Measurements from ENCODE around the gene ZNF483.

Gene ZNF483

DNA sequence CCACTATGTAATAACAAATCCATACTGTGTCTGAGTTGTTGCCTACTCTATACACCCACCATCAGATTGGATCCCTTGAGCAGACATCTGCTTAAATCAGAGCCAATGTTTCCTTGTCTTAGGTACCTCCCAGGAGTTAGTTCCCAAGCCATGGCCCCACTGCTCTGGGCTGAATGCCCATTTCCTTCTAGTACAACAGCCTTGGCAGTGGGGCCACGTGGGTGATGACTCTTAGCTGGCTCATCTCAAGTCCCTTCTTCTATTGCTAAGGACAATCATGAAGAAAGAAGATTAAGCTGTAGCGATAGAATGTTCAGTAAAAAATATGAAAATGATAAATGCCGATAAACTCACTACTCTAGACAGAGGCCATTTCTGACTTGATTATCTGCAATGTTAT lies 57.9 kb downstream of the ZNF483 start:
- H3K4me3 ChIP-seq (ENCODE audit: low read length) = no peak overlapping the region
- no peak for TF ChIP-seq ZNF274 (IDR thresholded peaks at IDR 0.05; ENCODE audit: low read depth, low read length)

DNA sequence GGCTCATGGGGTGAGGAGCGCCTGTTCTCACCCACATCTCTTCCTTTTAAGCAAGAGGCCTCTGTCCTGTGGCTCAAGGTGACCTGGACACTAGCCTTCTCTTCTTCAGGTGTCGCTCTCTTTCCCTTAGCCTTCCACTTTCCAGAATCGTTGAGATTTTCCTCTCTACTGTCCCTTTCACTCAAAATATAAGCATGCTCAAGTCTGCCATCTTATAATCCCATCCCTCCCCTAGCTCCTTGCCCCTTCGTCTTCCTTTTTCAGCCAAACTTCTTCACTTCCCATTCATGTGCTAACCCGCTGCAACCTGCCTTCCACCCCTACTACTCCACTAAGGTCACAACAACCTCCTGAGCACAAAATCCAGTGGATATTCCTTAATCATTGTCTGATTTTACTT lies 61.4 kb downstream of the ZNF483 start:
- no peak for TF ChIP-seq ZNF274 (IDR thresholded peaks at IDR 0.05; ENCODE audit: low read depth, low read length)
- H3K4me3 ChIP-seq (ENCODE audit: low read length) = no peak overlapping the region

DNA sequence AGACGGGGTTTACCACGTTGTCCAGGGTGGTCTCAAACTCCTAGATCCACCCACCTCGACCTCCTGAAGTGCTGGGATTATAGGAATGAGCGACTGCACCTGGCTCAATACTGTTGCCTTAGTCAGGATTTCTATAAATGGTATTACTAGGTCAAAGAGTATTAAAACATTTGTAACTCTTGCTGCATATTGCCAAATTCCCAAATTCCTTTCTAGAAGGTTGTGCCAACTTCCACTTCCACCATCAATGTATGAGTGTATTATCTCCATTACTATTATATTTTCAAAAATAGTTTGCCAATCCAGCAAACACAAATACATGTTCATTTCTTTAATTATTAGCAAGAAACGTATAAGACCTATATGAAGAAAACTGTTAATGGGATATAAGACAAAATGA lies 63.9 kb downstream of the ZNF483 start:
- no peak for TF ChIP-seq ZNF274 (IDR thresholded peaks at IDR 0.05; ENCODE audit: low read depth, low read length)

DNA sequence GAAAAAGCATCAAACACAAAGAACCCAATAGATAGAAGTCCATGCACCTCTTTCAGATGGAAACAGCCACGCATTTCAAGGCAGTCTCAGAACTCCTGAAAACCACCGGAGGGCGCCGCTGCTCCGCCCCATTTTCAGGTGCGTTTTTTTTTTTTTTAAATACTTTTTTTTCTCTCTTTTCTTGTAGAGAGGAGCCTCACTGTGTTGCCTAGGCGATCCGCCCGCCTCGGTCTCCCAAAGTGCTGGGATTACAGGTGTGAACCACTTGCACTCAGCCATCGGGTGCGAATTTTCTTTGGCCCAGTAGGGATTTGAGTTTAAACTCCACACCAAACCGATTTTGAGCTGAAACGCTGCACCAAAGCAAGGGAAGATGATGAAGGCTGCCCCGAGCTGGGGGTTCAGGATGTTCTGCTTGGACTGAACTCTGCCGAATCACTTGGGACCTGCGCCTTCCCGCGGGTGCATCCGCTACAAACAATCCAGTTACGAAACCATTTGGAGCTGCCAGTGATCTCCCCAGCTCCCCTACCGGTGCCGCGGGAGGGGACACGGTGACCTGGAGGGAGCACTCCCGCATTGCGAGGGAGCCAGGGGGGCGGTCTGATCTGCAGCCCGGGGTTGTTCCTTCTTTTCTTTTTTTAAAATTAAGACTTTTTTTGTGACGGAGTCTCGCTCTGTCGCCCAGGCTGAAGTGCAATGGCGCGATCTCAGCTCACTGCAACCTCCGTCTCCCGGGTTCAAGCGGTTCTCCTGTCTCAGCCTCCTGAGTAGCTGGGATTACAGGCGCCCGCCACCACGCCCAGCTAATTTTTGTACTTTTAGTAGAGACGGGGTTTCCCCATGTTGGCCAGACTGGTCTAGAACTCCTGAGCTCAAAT lies 73.1 kb downstream of the ZNF483 start:
- no peak for TF ChIP-seq ZNF274 (IDR thresholded peaks at IDR 0.05; ENCODE audit: low read depth, low read length)
- H3K4me3 ChIP-seq (ENCODE audit: low read length) = peak overlapping the region; percentile 62; the same call in 1 of the 2 replicates

More for the DNA sequence above, 63.9 kb downstream of the ZNF483 start:
- no peak overlapping the region for H3K4me3 ChIP-seq (ENCODE audit: low read length)

DNA sequence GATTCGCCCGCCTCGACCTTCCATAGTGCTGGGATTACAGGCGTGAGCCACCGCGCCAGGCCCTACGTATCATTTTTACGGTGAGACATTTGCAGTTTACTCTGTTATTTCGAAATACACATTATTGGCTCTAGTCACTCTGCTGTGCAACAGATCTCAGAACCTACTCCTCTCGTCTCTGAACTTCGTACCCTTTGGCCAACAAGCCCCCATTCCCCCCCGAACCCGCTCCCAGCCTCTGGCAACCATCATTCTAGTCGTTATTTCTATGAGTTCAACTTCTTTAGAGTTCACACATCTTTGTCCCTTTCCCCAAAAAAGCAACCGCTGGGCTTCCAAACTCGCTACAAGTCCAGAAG lies 73.7 kb downstream of the ZNF483 start:
- H3K4me3 ChIP-seq (ENCODE audit: low read length) = peak overlapping the region; percentile 62; the same call in 1 of the 2 replicates
- TF ChIP-seq ZNF274 (IDR thresholded peaks at IDR 0.05; ENCODE audit: low read depth, low read length) = no peak

DNA sequence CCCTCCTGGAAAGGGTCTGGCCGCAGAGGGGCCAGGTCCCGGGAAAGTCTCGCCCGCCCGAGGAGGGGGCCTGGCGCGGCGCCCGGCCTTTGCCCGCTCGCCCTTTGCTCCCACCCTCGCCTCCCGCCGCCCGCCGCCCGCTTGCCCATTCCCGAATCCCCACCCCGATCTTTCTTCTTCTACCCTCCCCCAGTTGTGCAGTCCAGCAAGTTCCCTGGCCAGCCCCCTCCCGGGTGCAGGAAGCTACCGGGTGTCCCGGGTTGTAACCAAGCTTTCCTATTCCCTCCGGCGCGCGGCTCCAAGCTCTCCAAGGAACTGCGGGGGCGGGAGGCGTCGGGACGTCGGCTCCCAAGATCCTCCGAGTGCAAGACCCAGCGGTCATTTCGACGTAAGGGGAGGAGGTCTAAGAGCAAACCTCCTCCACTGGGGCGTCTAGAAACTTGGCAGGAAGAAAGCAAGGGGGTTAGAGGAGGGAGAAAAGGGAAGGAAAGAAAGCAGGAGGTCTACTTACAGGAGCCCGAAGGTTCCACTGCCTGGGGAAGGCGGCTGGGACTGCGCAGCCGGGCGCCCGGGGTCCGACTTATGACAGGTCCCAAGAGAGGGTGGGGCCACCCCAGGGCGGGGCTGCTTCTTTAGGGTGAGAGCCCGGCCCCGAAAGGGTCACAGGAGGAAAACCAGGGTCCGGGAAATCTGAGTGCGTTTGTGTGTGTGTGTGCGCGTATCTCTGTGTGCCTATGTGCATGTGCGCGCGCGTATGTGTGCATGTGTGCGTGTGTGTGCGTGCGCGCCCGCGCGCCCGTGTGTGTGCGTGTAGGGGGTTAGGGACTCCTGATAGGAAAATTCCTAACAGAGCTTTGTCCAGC lies 74.3 kb downstream of the ZNF483 start, which contains the start of gene PTGR1:
Gene PTGR1 (minus strand): TSS at position 556 of the 863 bp plus-strand sequence. CDS start 2,225 bp downstream, outside the sequence.
- peak within 1 kb of the TSS; percentile 62; the same call in 1 of the 2 replicates for H3K4me3 ChIP-seq (ENCODE audit: low read length)
- TF ChIP-seq ZNF274 (IDR thresholded peaks at IDR 0.05; ENCODE audit: low read depth, low read length) = no peak

DNA sequence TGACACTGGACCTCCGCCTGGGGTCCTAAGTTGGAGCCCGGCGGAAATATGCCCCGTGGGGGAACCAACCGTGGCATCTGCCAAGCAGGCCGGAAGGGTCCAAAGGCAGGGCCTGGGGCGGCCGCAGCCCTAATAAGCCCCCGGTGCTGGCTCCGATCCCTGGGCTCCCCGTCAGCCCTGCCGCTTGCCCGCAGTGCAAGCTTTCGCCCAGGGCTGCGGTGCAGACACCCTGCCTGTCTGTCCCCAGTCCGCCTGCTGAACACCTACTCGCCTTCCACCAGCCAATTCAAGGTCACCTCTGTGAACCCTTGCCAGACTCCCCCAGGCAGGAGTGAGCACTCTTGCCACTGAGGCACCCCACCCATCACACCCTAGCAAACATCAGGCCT lies 75.0 kb downstream of the ZNF483 start:
- no peak for TF ChIP-seq ZNF274 (IDR thresholded peaks at IDR 0.05; ENCODE audit: low read depth, low read length)

DNA sequence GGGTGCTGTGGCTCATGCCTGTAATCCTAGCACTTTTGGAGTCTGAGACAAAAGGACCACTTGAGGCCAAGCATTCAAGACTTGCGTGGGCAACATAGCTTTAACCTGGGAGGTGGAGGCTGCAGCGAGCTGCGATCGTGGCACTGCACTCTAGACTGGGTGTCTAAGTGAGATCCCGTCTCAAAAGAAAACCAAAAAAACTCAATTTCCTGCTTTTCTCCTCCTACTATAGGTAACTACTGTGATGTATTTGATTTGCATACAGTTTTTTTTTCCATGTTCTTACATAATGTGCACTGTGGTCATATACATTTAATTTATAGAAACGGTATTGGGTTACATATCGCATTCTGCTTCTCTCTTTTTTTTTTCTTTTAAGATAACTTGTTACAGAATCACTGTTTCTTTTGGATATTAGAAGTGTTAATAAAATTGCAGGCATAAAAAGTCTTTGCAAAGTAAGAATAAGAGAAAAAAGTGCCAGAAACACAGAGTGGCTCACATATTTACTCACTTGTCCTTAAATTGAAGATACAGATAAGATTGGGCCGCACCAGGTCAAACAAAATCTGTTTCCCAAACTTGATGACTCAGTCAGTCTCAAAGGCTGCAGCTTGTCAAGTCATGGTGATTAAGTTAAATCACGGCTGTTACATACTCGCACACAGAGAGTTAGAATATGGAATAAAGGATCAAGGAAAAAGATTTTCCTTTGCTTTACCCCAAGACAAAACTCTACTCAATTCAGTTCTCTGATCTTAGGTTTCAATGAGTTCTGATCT lies 76.4 kb downstream of the ZNF483 start:
- TF ChIP-seq ZNF274 (IDR thresholded peaks at IDR 0.05; ENCODE audit: low read depth, low read length) = no peak
- H3K4me3 ChIP-seq (ENCODE audit: low read length) = no peak overlapping the region

More for the DNA sequence above, 75.0 kb downstream of the ZNF483 start:
- peak overlapping the region; percentile 62; the same call in 1 of the 2 replicates for H3K4me3 ChIP-seq (ENCODE audit: low read length)

DNA sequence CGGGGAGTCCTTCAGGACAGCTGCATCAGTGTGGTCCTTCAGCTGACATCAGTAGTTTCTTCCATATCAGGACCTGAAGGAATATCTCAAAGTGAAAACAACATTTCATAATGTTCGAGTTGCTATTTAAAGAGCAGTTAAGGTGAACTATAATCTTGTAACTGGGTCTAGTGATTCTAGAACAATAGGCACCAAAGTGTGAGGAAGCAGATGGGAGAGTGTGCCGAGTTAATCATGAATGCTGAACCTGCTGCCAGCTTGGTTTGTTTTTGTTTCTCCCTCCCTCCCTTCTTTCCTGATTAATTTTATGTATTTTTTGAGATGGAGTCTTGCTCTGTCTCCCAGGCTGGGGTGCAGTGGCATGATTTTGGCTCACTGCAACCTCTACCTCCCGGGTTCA lies 78.1 kb downstream of the ZNF483 start:
- no peak for TF ChIP-seq ZNF274 (IDR thresholded peaks at IDR 0.05; ENCODE audit: low read depth, low read length)
- no peak overlapping the region for H3K4me3 ChIP-seq (ENCODE audit: low read length)

DNA sequence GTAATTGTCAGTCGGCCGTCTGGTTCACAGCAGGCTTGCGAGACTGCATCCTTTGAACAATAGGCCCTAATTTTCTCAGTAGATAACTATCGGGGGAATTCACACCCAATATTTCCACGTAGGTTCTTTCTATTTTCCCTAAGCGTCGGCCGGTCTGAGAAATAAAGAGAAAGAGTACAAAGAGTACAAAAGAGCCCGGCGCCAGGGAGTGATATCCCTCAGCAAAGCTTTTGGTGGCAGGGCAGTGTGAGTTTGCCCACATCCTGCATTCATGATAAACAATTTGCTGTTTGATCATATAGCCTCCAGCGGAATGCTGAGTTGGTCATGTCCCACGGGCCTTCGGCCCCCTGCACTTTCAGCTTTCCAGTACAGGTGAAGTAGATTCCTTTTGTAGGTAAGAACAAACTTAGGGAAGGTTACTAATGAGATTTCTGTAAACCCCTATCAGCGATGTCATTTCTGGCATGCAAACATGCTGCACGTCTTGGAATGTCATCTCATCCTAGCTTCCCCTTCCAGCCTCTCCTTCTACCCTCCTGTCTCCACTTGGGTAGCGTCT lies 79.2 kb downstream of the ZNF483 start:
- TF ChIP-seq ZNF274 (IDR thresholded peaks at IDR 0.05; ENCODE audit: low read depth, low read length) = no peak
- H3K4me3 ChIP-seq (ENCODE audit: low read length) = no peak overlapping the region

DNA sequence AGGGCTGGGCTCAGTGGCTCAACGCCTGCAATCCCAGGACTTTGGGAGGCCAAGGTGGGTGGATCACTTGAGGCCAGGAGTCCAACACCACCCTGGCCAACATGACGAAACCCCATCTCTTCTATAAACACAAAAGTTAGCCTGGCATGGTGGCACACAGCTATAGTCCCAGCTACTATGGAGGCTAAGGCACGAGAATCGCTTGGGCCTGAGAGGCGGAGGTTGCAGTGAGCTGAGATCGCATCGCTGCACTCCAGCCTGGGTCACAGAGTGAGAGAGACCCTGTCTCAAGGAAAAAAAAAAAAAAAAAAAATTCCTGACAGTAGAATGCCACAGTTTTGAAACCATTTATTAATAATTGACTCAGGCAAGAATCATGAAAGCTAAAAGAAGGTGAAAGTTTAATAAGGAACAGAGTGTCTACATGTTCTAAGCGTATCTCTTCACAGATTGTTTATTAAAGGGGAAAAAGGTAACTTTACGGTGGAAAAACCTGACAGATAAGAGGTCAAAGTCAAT lies 80.1 kb downstream of the ZNF483 start:
- H3K4me3 ChIP-seq (ENCODE audit: low read length) = no peak overlapping the region
- TF ChIP-seq ZNF274 (IDR thresholded peaks at IDR 0.05; ENCODE audit: low read depth, low read length) = no peak

DNA sequence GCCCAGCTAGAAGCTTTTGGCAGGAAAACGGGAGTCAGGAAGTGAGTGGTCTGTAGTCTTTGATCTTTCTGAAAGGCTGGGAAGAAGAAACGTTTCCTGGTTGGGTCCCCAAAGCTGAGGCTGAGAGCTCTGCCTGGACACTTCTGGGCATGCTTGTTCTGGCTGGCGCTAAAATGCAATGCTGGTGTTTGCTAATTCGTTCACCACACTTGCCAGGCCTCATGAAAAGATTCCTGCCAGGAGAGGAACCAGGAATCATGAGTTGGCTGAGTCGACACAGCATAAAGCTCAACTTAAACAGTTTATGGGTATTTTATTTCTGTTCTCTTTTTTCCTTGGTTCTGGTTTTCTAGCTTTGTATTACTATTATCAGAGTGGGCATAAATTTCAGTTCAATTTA lies 85.2 kb downstream of the ZNF483 start:
- no peak overlapping the region for H3K4me3 ChIP-seq (ENCODE audit: low read length)
- no peak for TF ChIP-seq ZNF274 (IDR thresholded peaks at IDR 0.05; ENCODE audit: low read depth, low read length)

DNA sequence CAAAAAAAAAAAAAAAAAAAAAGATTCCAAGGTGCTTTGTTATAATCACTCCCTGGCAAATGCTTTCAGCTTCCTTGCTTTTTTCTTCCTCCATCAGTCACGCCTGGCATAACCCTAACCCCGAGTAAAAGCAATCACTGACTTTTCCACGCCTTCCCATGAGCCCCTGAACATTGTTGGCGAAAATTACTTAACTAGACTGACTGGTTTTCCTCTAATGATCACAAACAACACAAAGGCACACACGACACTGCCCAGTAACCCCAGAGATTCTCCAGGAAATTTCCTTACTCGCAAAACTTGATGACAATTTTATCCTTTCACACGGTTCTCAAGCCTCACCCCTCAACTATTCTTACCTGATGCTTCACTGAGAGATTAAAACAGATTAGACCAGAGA lies 85.9 kb downstream of the ZNF483 start:
- no peak overlapping the region for H3K4me3 ChIP-seq (ENCODE audit: low read length)
- TF ChIP-seq ZNF274 (IDR thresholded peaks at IDR 0.05; ENCODE audit: low read depth, low read length) = no peak

Measured in GM08714 (cell line).